ENCODE measurements around the gene LMBRD2. TPM values are rescaled to one million over a fixed set of nuclear protein-coding genes. Genes with fewer than 3 reads are reported as not detected.

LMBRD2 gene
- polyA plus RNA-seq, 3 donors = 2.1 to 6.4 (median 2.3) TPM

DNA sequence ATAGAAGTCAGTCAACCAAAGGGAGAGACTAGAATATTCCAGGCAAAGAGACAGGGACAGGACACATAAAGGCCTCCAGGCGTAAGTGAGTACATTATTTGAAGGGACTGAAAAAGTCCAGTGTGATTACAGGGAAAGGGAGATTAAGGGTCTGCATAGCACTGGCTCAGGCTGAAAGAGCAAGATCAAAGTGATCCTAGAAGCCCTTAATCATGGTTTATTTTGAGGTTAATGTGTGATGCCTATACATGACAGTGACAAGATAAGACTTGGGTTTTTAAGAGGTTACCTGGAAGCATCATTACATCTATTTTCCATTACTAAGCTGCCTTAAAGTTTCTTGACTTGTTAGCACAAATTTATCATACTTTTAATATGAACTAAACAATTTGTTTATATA lies 25.8 kb downstream of the LMBRD2 start:
- no peak overlapping the region for H3K4me3 ChIP-seq (replicated peaks in 1 of 3; ENCODE audit: low read depth in 2 of 3, low read length in 3 of 3)
- Mint-ChIP-seq H3K36me3 (peaks cover 40 to 46% of the 10 kb centered on the region in 2 donors), H3K27me3 (ENCODE audit: low read depth in 3 of 3) (no peaks in the 10 kb centered on the region), H3K4me3 (no peak overlapping the region), H3K9me3 (peaks cover 5 to 11% (median 8%) of the 10 kb centered on the region in 7 donors), H3K27ac (no peak overlapping the region), H3K4me1 (no peaks in the 10 kb centered on the region)
- no peaks in the 10 kb centered on the region for H3K4me1 ChIP-seq (ENCODE audit: control insufficient read depth in 1 of 2, insufficient read depth in 2 of 2, low read length in 2 of 2)
- 91% methylated on average over 1 of the region's 1 CpG for WGBS (ENCODE audit: insufficient coverage)
- H3K27ac ChIP-seq (ENCODE audit: low read depth in 1 of 2, low read length in 2 of 2) = no peak overlapping the region
- H3K79me2 ChIP-seq (ENCODE audit: insufficient read depth, low read length) = no peaks in the 10 kb centered on the region
- TF ChIP-seq, protein P1, sequence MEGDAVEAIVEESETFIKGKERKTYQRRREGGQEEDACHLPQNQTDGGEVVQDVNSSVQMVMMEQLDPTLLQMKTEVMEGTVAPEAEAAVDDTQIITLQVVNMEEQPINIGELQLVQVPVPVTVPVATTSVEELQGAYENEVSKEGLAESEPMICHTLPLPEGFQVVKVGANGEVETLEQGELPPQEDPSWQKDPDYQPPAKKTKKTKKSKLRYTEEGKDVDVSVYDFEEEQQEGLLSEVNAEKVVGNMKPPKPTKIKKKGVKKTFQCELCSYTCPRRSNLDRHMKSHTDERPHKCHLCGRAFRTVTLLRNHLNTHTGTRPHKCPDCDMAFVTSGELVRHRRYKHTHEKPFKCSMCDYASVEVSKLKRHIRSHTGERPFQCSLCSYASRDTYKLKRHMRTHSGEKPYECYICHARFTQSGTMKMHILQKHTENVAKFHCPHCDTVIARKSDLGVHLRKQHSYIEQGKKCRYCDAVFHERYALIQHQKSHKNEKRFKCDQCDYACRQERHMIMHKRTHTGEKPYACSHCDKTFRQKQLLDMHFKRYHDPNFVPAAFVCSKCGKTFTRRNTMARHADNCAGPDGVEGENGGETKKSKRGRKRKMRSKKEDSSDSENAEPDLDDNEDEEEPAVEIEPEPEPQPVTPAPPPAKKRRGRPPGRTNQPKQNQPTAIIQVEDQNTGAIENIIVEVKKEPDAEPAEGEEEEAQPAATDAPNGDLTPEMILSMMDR (IDR thresholded peaks at IDR 0.05) = no peak
- H3K36me3 ChIP-seq (replicated peaks in 1 of 2; ENCODE audit: control insufficient read depth in 1 of 2, insufficient read depth in 2 of 2, low read length in 2 of 2) = peaks cover 23 to 60% of the 10 kb centered on the region in 2 donors
- no peaks in the 10 kb centered on the region for H4K20me1 ChIP-seq (ENCODE audit: insufficient read depth, low read length)
- H2AFZ ChIP-seq (ENCODE audit: insufficient read depth, low read depth, low read length, poor library complexity, severe bottlenecking) = no peak overlapping the region
- no peaks in the 10 kb centered on the region for H3K27me3 ChIP-seq (ENCODE audit: control insufficient read depth in 2 of 2, insufficient read depth in 2 of 2, low read length in 2 of 2)
- intact Hi-C loops (cut with micrococcal nuclease) = no loop called here
- no peak overlapping the region for H3K4me2 ChIP-seq (replicated peaks; ENCODE audit: extremely low read depth, low read length, poor library complexity, severe bottlenecking)
- H3K9ac ChIP-seq (ENCODE audit: insufficient read depth, low read length, poor library complexity, severe bottlenecking) = no peak overlapping the region
- no peaks in the 10 kb centered on the region for H3K9me3 ChIP-seq (replicated peaks in 1 of 2; ENCODE audit: control insufficient read depth in 1 of 2, insufficient read depth in 1 of 2, low read length in 2 of 2)
- DNase-seq = no peak

DNA sequence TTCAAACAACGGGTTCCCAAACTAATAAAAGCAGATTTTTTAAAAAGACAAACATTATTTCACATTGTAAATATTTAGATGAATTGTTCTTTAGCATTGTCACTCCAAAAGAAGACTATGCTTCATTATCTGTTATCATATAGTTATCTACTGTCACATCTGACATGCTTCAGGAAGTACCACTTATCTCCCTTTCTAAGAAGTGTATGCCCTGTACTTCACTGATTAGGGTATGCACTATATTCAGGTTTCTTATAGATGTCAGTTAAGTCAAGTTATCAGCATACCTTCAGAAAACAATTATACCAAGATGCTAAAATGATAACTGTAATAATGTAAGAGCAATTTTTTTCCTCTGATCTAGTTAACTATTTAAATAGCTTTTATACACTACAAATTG lies 40.4 kb downstream of the LMBRD2 start:
- Histone ChIP-seq H3K36me3 (replicated peaks in 1 of 2; ENCODE audit: control insufficient read depth in 1 of 2, insufficient read depth in 2 of 2, low read length in 2 of 2) (peaks cover 64 to 92% of the 10 kb centered on the region in 2 donors), H3K4me1 (ENCODE audit: control insufficient read depth in 1 of 2, insufficient read depth in 2 of 2, low read length in 2 of 2) (no peaks in the 10 kb centered on the region), H3K27me3 (ENCODE audit: control insufficient read depth in 2 of 2, insufficient read depth in 2 of 2, low read length in 2 of 2) (no peaks in the 10 kb centered on the region), H3K9me3 (replicated peaks in 1 of 2; ENCODE audit: control insufficient read depth in 1 of 2, insufficient read depth in 1 of 2, low read length in 2 of 2) (no peaks in the 10 kb centered on the region), H3K27ac (ENCODE audit: low read depth in 1 of 2, low read length in 2 of 2) (no peak overlapping the region), H3K4me3 (replicated peaks in 1 of 3; ENCODE audit: low read depth in 2 of 3, low read length in 3 of 3) (no peak overlapping the region), H4K20me1 (ENCODE audit: insufficient read depth, low read length) (no peaks in the 10 kb centered on the region), H3K4me2 (replicated peaks; ENCODE audit: extremely low read depth, low read length, poor library complexity, severe bottlenecking) (no peak overlapping the region), H3K79me2 (ENCODE audit: insufficient read depth, low read length) (no peaks in the 10 kb centered on the region), H2AFZ (ENCODE audit: insufficient read depth, low read depth, low read length, poor library complexity, severe bottlenecking) (no peak overlapping the region), H3K9ac (ENCODE audit: insufficient read depth, low read length, poor library complexity, severe bottlenecking) (no peak overlapping the region)
- H3K4me3 Mint-ChIP-seq = no peak overlapping the region
- WGBS (ENCODE audit: insufficient coverage) = no CpG with 5 or more reads among the region's 1 CpG
- peaks cover 56 to 65% of the 10 kb centered on the region in 2 donors for H3K36me3 Mint-ChIP-seq
- H3K4me1 Mint-ChIP-seq = no peaks in the 10 kb centered on the region
- TF ChIP-seq, protein P1 (IDR thresholded peaks at IDR 0.05) = no peak
- intact Hi-C loops (cut with micrococcal nuclease) = no loop called here
- no peak overlapping the region for H3K27ac Mint-ChIP-seq
- no peaks in the 10 kb centered on the region for H3K27me3 Mint-ChIP-seq (ENCODE audit: low read depth in 3 of 3)
- no peak for DNase-seq
- H3K9me3 Mint-ChIP-seq = no peaks in the 10 kb centered on the region
